T-cell (primary cell): ENCODE measurements around the gene ETS2. TPM values are rescaled to one million over a fixed set of nuclear protein-coding genes. Genes with fewer than 3 reads are reported as not detected.
A peak's percentile ranks its signal among the peaks of the same experiment; 100 is the strongest.

Experiments
- ATAC-seq, 4 experiments: fragments of 200-7000 bp in 3 of 4; fragments of 150-1000 bp in 1 of 4; cut with Tn5 transposase; replicated peaks in 1 of 4; 1 replicate in 3 of 4; 2 replicates in 1 of 4; pipeline ENCODE4 v1.10.0; 2021; ENCODE audit warnings: moderate library complexity in 3 of 4, mild to moderate bottlenecking in 2 of 4, moderate number of reproducible peaks in 1 of 4
- CTCF ChIA-PET, 2 donors: fragments of 300-600 bp; sonication (Branson Sonifier 250); formaldehyde crosslinking; loops; one replicate each; lab custom pipeline; 2022; ENCODE audit warnings: antibody characterized with exemption in 2 of 2; lab: Charles Lee
- POLR2A ChIA-PET, 2 donors: fragments of 300-600 bp; sonication (Branson Sonifier 250); formaldehyde crosslinking; loops; one replicate each; lab custom pipeline; 2022; ENCODE audit warnings: antibody characterized with exemption in 2 of 2; lab: Charles Lee
- DNase-seq, 35 experiments: peaks; one replicate each; pipeline versions ENCODE4 v3.0.0 to v3.0.0-alpha.2; 2013 to 2023
- H3K27ac ChIP-seq: one replicate; pipeline ENCODE4 v1.5.1; 2013; ENCODE audit warnings: low read length
- H3K27me3 ChIP-seq, 2 experiments: replicated peaks in 1 of 2; 1 replicate in 1 of 2; 2 replicates in 1 of 2; pipeline versions ENCODE4 v1.6.1 to v1.7.0; 2013; ENCODE audit warnings: low read length in 1 of 2, mixed read lengths in 1 of 2; ENCODE audit not compliant: control insufficient read depth in 2 of 2, insufficient read depth in 2 of 2; ENCODE audit errors: extremely low read depth in 1 of 2
- H3K36me3 ChIP-seq, 2 donors: 1 replicate in 1 of 2; 2 replicates in 1 of 2; pipeline versions ENCODE4 v1.6.1 to v1.7.0; 2013; ENCODE audit warnings: low read length in 1 of 2; ENCODE audit not compliant: control insufficient read depth in 2 of 2, insufficient read depth in 1 of 2; ENCODE audit errors: extremely low read depth in 1 of 2
- H3K4me1 ChIP-seq, 2 experiments: 1 replicate in 1 of 2; 2 replicates in 1 of 2; pipeline versions ENCODE4 v1.6.1 to v1.7.0; 2013; ENCODE audit warnings: low read length in 2 of 2, mixed read lengths in 1 of 2; ENCODE audit not compliant: insufficient read depth in 2 of 2, control insufficient read depth in 1 of 2; ENCODE audit errors: extremely low read depth in 1 of 2
- H3K4me3 ChIP-seq, 2 donors: 1 replicate in 1 of 2; 2 replicates in 1 of 2; pipeline versions ENCODE4 v1.5.1 to v1.7.0; 2013; ENCODE audit warnings: mild to moderate bottlenecking in 2 of 2, low read length in 1 of 2, moderate library complexity in 1 of 2; ENCODE audit not compliant: control insufficient read depth in 1 of 2; ENCODE audit errors: extremely low read depth in 1 of 2
- H3K9me3 ChIP-seq: 2 replicates; pipeline ENCODE4 v1.7.0; 2013
- H3K27ac Mint-ChIP-seq, 2 donors: one replicate each; pipeline ENCODE4 v1.8.0; 2020 to 2021; ENCODE audit warnings: mild to moderate bottlenecking in 2 of 2, mixed read lengths in 2 of 2
- H3K27me3 Mint-ChIP-seq, 2 donors: one replicate each; pipeline ENCODE4 v1.8.0; 2021 to 2022; ENCODE audit warnings: mixed read lengths in 2 of 2
- H3K36me3 Mint-ChIP-seq: one replicate; pipeline ENCODE4 v1.8.0; 2021; ENCODE audit warnings: mixed read lengths
- H3K4me1 Mint-ChIP-seq, 3 donors: one replicate each; pipeline ENCODE4 v1.8.0; 2020 to 2022; ENCODE audit warnings: mixed read lengths in 3 of 3, mild to moderate bottlenecking in 1 of 3
- H3K4me3 Mint-ChIP-seq, 3 donors: one replicate each; pipeline ENCODE4 v1.8.0; 2020 to 2022; ENCODE audit warnings: mild to moderate bottlenecking in 3 of 3, mixed read lengths in 3 of 3, moderate library complexity in 3 of 3
- H3K9me3 Mint-ChIP-seq, 3 donors: one replicate each; pipeline ENCODE4 v1.8.0; 2020 to 2022; ENCODE audit warnings: mixed read lengths in 3 of 3
- WGBS: methylation state at CpG from one replicate; pipeline ENCODE4 v1.1.5; 2013; ENCODE audit warnings: missing lambda C conversion rate; ENCODE audit not compliant: insufficient coverage; 5-methylcytosine and 5-hydroxymethylcytosine counted together
- total RNA-seq, 35 experiments: library from RNA in 6 of 35; stranded (reverse) in 6 of 35; fragments of 120-200 nt in 1 of 35; gene quantifications; one replicate each; pipeline versions ENCODE4 v1.2.1 to v1.2.4 and lab custom pipeline; 2013 to 2026

Gene ETS2
- total RNA-seq, 5 donors from 2014 or later (not counting 1 experiment from before 2014, with no cell fraction given): 12.3 to 17.3 (median 16.5) TPM

GRCh38 chr21:38804030-38804788 lies 1.5 kb upstream of the ETS2 start:
- H3K9me3 ChIP-seq: no peaks in the 10 kb centered on the region
- H3K9me3 Mint-ChIP-seq: no peaks in the 10 kb centered on the region
- peak overlapping the region; percentile 81 to 91 (median 84) for H3K4me3 Mint-ChIP-seq
- no peak overlapping the region for H3K27ac Mint-ChIP-seq
- H3K36me3 Mint-ChIP-seq: no peaks in the 10 kb centered on the region
- ChIA-PET POLR2A (interaction anchor here in 1 of 2 donors (0.6 kb wide), 1 partner anchor 380 kb away, joined by 3 read pairs; no protein-coding TSS in a partner anchor), CTCF (interaction anchor here in 1 of 2 donors (0.6 kb wide), 1 partner anchor 24 kb away, joined by 3 read pairs; no protein-coding TSS in a partner anchor)
- H3K4me1 ChIP-seq: peaks cover 6 to 19% of the 10 kb centered on the region in 2 experiments
- peak overlapping the region; percentile 52 to 68 for H3K4me3 ChIP-seq
- peaks cover 28 to 30% (median 29%) of the 10 kb centered on the region in 3 donors for H3K4me1 Mint-ChIP-seq
- H3K27me3 ChIP-seq: peaks cover 0 to 6% of the 10 kb centered on the region in 2 experiments
- 82% methylated on average over 12 of the region's 13 CpGs for WGBS
- no peak overlapping the region for H3K27ac ChIP-seq
- DNase-seq: peak in 2 of 35 experiments; percentile 3 to 45
- H3K27me3 Mint-ChIP-seq: peaks cover 0 to 4% of the 10 kb centered on the region in 2 donors
- no peak for ATAC-seq
- H3K36me3 ChIP-seq: no peaks in the 10 kb centered on the region

- Mint-ChIP-seq H3K4me1 (peaks cover 29 to 30% (median 29%) of the 10 kb centered on the region in 3 donors), H3K36me3 (no peaks in the 10 kb centered on the region), H3K27me3 (peaks cover 0 to 4% of the 10 kb centered on the region in 2 donors), H3K27ac (no peak overlapping the region), H3K4me3 (peak overlapping the region; percentile 81 to 91 (median 84)), H3K9me3 (no peaks in the 10 kb centered on the region)
- ChIA-PET POLR2A (no interaction called here), CTCF (interaction anchor here (0.6 to 0.9 kb wide), 2 partner anchors 25 to 372 kb away, joined by 3 read pairs; no protein-coding TSS in a partner anchor)
- Histone ChIP-seq H3K27me3 (peaks cover 0 to 6% of the 10 kb centered on the region in 2 experiments), H3K4me3 (peak overlapping the region; percentile 52 to 68), H3K4me1 (peaks cover 6 to 19% of the 10 kb centered on the region in 2 experiments), H3K27ac (no peak overlapping the region), H3K9me3 (no peaks in the 10 kb centered on the region), H3K36me3 (no peaks in the 10 kb centered on the region)
- ATAC-seq (peak; percentile 7 to 35 (median 14)), DNase-seq (peak in 9 of 35 experiments; percentile 2 to 55 (median 13))
- WGBS: 10% methylated on average over 25 of the region's 26 CpGs
Observed at GRCh38 chr21:38804789-38805327, 871 bp upstream of the ETS2 start.

GRCh38 chr21:38806153-38806941 lies 618 bp downstream of the ETS2 start:
- peaks cover 0 to 5% of the 10 kb centered on the region in 2 donors for H3K36me3 ChIP-seq
- DNase-seq (peak in 31 of 35 experiments; percentile 6 to 50 (median 24)), ATAC-seq (peak; percentile 49 to 66 (median 52))
- no peaks in the 10 kb centered on the region for H3K9me3 ChIP-seq
- peak overlapping the region; percentile 78 to 89 for H3K27ac Mint-ChIP-seq
- H3K4me1 ChIP-seq: peaks cover 6 to 19% of the 10 kb centered on the region in 2 experiments
- ChIA-PET CTCF (no interaction called here), POLR2A (interaction anchor here in 1 of 2 donors (0.6 kb wide), 1 partner anchor 51 kb away, joined by 9 read pairs; no protein-coding TSS in a partner anchor)
- peaks cover 7% of the 10 kb centered on the region for H3K36me3 Mint-ChIP-seq
- H3K9me3 Mint-ChIP-seq: no peaks in the 10 kb centered on the region
- H3K4me3 Mint-ChIP-seq: peak overlapping the region; percentile 78 to 95 (median 91)
- H3K27ac ChIP-seq: peak overlapping the region; percentile 26
- H3K4me1 Mint-ChIP-seq: peaks cover 30 to 38% (median 36%) of the 10 kb centered on the region in 3 donors
- peaks cover 0 to 6% of the 10 kb centered on the region in 2 experiments for H3K27me3 ChIP-seq
- WGBS: 1% methylated on average over 70 of the region's 72 CpGs
- no peaks in the 10 kb centered on the region for H3K27me3 Mint-ChIP-seq
- peak overlapping the region; percentile 52 to 68 for H3K4me3 ChIP-seq

GRCh38 chr21:38806942-38807284 lies 1.2 kb downstream of the ETS2 start:
- ChIA-PET POLR2A (interaction anchor here in 1 of 2 donors (0.6 kb wide), 1 partner anchor 51 kb away, joined by 9 read pairs; no protein-coding TSS in a partner anchor), CTCF (interaction anchor here (0.6 to 1.1 kb wide), 2 partner anchors 38 to 181 kb away, joined by 3 to 9 read pairs; no protein-coding TSS in a partner anchor)
- Mint-ChIP-seq H3K27ac (peak overlapping the region; percentile 78 to 89), H3K4me3 (peak overlapping the region; percentile 78 to 95 (median 91)), H3K9me3 (no peaks in the 10 kb centered on the region), H3K4me1 (peaks cover 30 to 38% (median 36%) of the 10 kb centered on the region in 3 donors), H3K36me3 (peaks cover 11% of the 10 kb centered on the region), H3K27me3 (no peaks in the 10 kb centered on the region)
- peaks cover 0 to 5% of the 10 kb centered on the region in 2 donors for H3K36me3 ChIP-seq
- WGBS: 13% methylated on average over 3 of the region's 9 CpGs
- H3K27ac ChIP-seq: peak overlapping the region; percentile 26
- no peaks in the 10 kb centered on the region for H3K9me3 ChIP-seq
- peaks cover 0 to 6% of the 10 kb centered on the region in 2 experiments for H3K27me3 ChIP-seq
- peak overlapping the region; percentile 52 to 68 for H3K4me3 ChIP-seq
- ATAC-seq (no peak), DNase-seq (no peak)
- H3K4me1 ChIP-seq: peaks cover 6 to 19% of the 10 kb centered on the region in 2 experiments

GRCh38 chr21:38807441-38807871 lies 1.7 kb downstream of the ETS2 start:
- H3K4me3 ChIP-seq: no peak overlapping the region
- DNase-seq (no peak), ATAC-seq (no peak)
- Mint-ChIP-seq H3K4me1 (peaks cover 30 to 38% (median 36%) of the 10 kb centered on the region in 3 donors), H3K9me3 (no peaks in the 10 kb centered on the region), H3K27ac (peak overlapping the region; percentile 44 to 78), H3K27me3 (no peaks in the 10 kb centered on the region), H3K36me3 (peaks cover 13% of the 10 kb centered on the region), H3K4me3 (peak overlapping the region; percentile 78 to 95 (median 91))
- H3K27me3 ChIP-seq: peaks cover 0 to 4% of the 10 kb centered on the region in 2 experiments
- no CpG with 5 or more reads among the region's 2 CpGs for WGBS
- H3K9me3 ChIP-seq: no peaks in the 10 kb centered on the region
- ChIA-PET CTCF (interaction anchor here (0.6 to 1.1 kb wide), 5 partner anchors 30 to 182 kb away, joined by 3 to 9 read pairs (median 6); no protein-coding TSS in a partner anchor), POLR2A (interaction anchor here in 1 of 2 donors (0.7 kb wide), 1 partner anchor 335 kb away, joined by 6 read pairs; no protein-coding TSS in a partner anchor)
- H3K4me1 ChIP-seq: peaks cover 6 to 19% of the 10 kb centered on the region in 2 experiments
- H3K36me3 ChIP-seq: peaks cover 0 to 5% of the 10 kb centered on the region in 2 donors
- H3K27ac ChIP-seq: peak overlapping the region; percentile 9
